HG03025 (cell line): ENCODE data around the gene TMEM176B.
"Not testable (repeated sequence)": the region's sequence is repeated elsewhere in the genome, so short reads cannot be mapped to it uniquely, and the experiment has no call there.

Source experiments
- ATAC-seq: cut with Tn5 transposase; IDR thresholded peaks from one replicate; pipeline ENCODE4 v1.9.1; 2021; ENCODE audit warnings: mild to moderate bottlenecking, moderate library complexity; ENCODE audit not compliant: unreplicated experiment, low FRiP score

The TMEM176B gene

DNA sequence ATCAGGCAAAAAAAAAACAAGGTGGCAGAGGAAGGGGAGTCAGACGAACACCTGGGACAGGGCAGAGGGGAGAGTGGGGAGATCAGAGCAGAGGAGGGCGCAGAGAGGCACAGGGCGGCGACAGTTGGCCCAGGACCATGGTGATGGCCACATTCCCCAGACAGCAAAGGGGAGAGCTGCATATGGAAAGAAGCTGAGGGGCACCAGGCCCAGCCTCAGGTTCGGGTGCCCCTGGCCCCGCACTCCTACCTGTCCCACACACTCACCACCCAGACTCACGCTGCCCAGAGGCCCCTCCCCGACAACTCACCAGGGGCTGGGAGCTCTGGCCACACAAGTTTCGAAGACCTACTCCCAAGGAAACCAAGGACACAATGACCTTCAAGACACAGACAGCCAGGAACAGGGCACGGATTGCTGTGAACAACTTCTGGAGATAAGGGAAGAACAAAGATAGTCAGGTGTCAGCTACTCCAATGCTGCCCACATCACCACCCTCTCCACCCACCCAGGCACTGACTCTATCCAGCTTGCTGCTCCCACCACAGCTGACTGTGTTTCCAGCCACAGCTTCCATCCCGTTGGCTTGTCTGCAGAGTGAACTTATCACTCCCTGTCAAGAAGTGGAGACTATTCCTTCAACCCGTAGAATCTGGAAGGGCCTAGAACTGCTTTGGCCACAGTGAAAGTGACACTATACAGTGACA, 8.3 kb downstream of the TMEM176B start:
- ATAC-seq: no peak

DNA sequence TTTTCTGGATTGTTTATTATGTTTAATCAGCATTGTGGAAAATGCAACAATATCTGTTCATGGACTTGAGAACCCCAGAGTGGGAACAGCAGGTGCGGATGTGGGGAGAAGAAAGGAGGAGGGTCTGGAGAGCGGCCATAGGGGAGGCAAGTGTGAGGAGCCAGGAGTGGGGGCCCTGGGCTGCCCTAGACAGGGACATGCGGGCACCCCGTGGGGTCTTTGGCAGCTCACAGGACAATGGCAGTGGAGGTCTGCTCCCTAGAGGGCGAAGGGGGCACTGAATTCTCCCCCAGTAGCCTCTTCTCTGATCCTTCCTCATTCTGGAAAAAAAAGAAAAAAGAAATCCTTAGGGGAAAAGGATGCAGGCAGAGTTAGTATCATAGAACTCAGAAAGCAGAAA, 8.9 kb downstream of the TMEM176B start:
- ATAC-seq: no peak

DNA sequence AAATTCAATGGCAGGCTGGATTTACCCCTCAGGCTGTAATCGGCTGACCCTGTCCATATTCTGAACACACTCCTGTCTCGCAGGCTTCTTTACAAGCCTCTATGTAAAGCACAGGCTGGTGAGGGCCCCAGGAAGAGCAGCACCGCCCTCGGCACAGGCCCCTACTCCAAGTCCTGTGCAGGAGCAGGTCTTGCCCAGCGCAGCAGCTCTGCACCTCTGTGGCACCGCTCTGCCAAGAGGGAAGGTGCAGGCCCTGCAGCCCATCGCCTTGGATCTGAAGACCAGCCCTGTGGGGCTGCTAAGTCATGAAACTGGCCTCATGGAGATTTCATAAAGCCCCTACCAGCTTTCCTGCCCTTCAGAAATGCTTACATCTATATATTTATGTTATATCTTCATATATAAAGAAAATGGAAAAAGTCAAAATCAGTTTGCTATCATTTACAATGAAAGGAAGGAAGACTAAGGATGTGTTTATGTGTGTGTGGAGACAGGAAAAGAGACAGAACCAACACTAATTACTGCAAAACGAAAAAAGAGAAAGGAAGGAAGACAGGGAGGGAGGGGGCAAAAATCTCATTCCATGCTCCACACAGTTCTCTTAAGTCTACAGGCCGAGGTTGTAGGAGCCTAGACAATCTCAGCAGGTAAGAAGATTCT, 9.6 kb downstream of the TMEM176B start:
- no peak for ATAC-seq

DNA sequence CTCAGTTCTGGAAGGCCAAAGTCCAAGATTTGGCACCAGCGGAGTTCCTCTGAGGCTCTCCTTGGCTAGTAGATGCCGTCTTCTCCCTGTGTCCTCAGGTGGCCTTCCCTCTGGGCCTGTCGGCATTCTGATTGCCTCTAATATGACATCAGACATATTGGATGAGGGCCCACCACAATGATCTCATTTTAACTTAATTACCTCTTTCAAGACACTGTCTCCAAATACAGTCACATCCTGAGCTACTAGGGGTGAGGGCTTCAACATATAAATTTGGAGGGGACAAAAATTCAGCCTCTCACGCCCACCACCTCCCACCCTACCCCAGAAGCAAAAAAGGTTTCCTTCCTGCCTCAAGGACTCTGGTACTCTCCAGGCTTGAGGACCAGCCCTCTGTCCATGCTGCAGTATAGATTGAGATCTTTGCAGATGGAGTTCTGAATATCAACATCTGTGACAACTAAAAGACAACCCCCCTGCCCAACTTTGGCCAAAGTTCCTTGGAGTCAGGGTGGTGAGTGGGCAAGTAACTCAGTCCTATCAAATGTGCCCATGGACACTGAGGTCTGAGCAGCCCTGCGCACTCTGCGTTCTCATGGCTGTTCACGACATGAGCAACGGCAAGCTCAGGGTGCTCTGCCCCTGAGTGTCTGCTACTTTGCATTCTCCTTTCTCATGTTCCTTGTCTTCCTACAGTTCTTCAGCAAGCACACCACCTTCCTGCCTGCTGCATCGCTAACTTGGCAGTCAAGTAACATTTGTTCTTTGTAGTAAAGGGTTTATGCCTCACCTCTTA, 11.5 kb downstream of the TMEM176B start:
- no peak for ATAC-seq

DNA sequence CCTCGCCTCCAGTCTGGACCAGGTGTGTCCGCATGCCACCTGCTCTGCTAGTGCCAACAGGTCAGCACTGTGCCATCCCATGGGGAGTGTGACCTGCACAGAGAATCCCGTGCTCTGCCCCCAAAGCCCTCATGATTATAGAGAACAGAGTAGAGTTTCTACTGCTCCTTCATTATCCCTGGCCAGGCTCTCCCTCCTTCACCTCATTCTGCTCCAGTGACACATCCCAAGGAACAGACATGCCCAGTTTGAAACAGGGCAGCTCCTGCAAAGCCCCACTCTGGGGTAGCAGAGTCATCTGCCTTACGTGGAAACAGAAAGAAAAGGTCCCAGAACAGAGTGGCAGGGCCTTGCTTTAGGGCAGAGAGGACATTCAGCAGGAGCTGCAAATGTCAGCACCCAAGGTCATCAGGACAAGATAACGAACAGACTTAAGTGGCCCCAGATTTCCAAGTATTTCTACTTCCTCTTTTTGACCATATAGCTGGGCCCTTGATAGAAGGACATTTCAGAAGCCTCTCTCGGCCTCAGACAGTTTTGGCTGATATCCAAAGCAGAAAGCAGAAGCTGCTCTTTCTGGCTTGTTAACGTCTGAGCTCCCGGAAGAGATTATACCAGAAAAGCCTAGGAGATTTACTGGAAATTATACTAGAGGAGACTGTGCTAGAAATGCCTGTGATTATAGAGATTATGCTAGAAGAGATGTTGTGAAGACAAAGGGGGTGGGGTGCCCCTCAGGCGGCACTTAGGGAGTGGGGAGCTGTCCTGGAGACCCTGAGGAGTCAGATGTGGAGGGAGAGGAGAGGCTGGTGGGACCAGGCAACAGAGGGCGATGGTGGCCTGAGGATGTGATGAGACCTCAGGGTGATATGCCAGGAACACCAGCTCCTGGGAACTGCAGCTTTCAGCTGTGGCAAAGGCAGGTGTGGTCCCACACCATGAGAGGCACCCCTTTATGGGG, 12.6 kb downstream of the TMEM176B start:
- ATAC-seq: no peak

DNA sequence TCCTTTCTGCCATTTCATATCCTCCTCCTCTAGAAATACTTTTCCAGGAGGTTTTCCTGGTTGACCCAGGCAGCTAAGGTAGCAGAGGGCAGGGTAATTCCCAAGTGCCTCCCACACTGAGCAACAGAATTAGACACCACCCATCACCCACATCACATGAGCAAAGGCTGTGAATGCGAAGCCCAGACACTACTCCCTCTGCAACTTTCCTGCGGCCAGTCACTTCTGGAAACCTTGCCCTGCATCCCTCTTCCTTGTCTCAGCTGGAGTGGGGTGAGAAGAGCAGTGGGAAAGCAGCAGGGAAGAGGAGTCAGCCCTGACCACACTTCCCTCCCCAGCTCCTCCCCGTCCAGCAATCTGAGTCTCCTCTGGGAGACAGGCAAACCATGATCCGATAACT, 15.2 kb downstream of the TMEM176B start:
- ATAC-seq: no peak

DNA sequence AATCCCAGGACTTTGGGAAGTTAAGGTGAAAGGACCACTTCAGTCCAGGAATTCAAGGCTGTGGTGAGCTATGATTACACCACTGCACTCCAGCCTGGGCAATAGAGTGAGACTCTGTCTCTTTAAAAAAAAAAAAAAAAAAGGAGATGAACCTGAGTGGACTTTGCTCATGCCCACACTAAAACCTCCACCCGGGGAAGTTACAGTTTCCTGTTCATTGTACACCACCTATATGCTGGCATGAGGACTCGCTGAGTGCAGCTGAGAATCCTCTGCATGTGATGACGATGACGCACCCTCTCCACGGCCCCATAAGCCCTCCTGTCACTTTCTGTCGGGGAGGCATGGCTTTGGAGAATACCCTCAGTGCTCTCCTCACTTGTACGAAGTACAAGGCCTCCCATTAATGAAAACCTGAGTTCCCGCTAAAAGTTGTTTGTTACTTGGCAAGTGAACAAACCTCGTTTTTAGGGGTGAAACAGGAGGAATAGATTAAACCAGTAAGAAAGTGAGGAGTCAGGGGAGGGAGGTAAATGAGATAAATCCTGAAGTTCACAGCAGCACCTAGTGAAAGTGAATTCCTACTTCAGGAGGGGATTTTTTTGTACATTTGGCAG, 15.9 kb downstream of the TMEM176B start:
- no peak for ATAC-seq

DNA sequence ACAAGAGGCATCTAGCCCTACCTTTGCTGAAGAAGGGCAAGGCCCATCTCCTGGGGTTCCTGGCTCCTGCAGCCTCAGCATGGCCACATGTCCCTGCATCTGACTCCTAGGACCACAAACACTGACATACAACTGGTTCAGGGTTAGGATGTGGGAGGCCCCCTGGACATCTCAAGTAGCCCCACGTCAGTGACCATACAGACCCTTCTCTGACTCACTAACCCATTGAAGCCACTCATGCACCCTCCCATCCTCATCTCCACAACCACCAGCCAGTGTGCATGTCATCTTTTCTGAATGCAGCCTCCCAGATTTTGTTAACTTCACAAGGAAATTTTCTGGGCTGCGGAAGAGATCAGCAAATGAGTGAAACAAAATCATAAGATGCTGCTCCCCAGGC, 18.2 kb downstream of the TMEM176B start:
- no peak for ATAC-seq

DNA sequence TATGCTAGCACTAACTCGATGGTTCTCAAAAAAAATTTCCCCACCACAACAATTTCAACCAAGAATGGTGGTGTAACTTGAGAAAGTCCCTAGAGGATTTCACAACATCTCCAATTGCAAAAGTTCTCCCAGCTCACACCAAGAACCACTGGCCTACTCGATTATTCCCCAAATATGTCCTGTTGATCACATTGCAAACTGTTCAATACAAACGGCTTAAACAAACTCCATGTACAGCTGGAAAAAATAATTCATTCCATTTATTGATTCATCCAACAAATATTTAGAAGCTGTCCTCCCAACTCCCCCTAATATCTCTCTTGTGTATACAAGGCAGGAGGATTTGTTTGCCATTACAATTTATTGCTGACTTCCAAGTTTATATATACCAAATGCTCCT, 19.1 kb downstream of the TMEM176B start:
- no peak for ATAC-seq

DNA sequence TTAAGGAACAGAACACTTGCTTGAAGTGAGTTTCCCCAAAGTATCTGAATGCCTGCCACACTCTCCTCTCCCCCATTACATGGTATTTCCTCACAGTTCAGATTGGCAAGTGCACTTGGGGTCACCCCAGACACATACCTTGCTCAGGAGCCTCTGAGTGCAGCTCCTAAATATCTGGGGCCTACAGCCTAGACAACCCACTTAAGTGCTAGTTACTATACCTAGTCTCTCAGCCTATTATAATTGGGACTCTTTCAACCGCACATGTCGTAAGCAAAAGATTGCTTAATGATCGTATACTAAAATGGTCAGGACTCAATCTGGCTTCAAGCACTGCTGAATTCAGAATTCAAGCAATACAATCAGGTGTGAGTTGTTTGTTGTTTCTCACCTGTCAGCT, 19.9 kb downstream of the TMEM176B start:
- no peak for ATAC-seq

DNA sequence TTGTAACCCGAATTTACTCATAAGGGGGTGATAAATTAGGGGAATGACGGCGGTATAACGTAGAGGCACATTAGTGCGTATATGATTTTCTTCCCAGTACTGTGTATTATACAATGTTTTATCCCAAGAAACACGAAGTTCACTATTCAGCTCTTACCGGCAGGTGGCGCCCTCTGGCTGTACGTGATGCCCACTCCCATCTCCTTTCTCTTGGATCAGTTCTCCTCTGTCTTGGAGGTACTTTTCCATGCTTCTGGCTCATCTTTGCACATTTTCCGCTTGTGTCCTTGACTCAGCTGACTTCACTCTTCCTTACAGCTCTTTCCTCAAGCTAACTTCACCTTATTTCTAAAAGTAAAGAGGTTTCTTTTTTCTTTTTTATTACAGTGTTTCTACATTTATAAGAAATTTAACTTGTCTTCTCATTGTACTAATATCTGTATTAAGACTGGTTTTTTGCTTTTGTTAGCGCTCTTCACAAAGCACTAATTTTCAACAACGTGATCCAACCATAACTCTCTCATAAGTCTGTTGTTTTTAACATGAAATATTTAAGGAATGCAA, 21.3 kb downstream of the TMEM176B start:
- no peak for ATAC-seq

DNA sequence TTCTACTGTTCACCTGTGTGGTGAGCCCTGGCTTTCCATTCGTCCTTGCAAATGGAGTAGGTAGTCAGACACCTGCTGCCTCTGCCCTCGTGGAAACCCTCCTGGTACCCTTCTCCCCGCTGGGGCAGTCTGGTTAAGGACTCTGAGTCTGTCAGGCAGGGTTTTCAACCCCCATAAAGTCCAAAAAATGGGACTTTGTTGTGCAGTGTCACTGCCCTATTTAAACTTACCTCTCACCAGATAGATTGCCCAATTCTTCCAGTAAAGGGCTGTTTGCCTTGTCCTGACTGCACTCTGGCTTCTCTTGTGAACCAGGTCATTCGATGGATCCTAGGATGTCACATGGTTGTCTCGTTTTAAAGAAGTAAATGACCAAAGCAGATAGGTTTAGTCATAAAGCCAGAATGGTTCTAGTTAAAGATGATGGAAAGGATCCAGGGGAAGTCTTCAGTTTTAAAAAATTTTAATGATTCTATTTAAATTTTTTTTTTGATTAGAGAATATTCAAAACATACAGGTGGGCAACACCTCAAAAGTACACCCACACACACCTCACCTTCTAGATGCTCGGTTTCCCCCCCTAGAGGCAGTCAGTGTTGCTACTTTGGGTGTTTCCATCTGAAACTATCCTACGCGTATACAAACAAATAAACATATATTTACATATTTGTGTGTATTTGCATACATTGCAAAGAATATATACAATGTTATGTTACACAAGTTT, 22.0 kb downstream of the TMEM176B start:
- ATAC-seq: no peak

DNA sequence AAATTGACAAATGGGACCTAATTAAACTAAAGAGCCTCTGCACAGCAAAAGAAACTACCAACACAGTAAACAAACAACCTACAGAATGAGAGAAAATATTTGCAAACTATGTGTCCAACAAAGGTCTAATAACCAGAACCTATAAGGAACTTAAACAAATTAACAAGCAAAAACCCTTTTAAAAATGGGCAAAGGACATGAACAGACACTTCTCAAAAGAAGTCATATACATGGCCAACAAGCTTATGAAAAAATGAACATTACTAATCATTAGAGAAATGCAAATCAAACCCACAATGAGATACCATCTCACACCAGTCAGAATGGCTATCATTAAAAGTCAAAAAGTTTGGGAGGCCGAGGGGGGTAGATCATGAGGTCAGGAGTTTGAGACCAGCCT, 26.0 kb downstream of the TMEM176B start:
- ATAC-seq: not testable (repeated sequence)

DNA sequence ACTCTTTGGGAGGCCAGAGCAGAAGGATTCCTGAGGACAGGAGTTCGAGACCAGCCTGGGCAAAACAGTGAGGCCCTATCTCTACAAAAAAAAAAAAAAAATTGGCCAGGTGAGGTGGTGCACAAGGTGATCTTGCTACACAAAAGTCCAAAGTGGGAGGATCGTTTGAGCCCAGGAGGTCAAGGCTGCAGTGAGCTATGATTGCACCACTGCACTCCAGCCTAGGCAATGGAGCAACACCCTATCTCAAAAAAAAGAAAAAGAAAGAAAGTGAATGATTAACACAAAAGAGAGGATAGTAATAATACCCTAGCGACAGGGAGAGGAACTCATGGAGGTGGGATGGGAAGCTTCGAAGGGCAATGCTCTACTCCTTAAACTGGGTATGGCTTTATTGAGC, 30.4 kb downstream of the TMEM176B start:
- no peak for ATAC-seq

DNA sequence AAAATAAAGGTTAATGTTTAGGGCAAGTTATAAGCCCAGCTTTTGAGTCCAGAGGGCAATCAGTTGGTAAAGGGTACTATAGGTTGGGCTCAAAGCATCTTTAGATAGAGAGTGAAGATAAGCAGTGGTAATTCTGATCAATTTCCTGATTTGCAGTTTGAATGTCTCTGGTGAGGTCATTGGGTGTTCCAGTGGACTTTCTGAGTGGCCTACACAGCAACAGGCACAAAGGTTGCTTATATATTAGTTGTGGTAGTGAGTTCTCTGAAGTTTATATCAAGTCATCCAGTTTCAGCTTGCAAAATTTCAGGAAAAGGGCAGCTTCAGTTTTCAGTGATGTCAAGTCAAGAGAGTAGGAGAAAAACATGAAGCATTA, 33.8 kb downstream of the TMEM176B start:
- no peak for ATAC-seq

DNA sequence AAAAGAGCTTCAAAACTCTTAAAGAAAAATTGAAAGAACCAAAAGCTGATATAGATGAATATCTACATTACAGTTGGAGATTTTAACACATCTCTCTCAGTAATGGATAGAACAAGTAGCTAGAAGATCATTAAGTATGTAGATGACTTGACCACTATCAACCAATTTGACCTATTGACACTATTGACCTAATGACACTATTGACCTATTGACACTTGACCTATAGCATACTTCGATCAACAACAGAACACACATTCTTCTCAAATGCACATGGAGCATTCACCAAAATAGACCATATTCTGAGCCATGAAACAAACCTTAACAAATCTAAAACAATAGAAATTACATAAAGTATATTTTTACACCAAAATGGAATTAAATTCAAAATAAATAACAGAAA, 40.7 kb downstream of the TMEM176B start:
- ATAC-seq: no peak

DNA sequence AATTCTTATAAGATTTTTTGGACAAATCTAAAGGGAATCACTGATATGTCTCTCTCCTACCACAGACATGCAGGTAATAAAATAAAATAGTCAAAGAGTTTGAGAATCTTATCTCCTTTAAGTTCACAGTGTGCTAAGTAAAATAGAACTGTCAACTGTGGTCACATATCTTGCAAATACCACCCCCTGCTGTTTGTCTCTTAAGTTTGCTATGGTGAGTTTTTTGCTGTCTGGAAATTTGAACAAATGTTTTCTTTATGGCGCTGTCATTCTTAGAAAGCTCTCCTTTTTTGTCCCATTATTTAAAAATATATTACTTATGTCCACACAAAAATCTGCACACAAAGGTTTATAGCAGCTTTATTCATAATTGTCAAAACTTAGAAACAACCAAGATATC, 43.3 kb downstream of the TMEM176B start:
- no peak for ATAC-seq

DNA sequence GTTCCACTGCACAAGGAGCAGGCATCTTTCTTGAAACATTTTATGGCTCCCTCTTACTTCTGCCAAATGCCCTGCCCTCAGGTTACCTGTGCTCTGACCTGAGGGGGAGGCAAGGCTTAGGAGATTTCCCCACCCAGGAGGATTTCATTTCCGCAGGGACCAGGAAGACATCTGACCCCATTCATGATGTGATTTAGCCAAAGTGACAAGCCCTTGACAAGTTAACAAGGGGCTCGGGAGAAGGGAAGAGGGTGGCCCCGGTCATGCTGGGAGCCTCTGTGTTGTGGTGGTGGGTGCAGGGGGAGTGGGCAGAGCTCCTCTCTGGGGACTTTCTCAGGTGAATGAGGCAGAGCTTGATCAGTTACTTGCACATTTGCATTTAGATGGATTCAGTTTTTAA, 44.0 kb downstream of the TMEM176B start:
- no peak for ATAC-seq

DNA sequence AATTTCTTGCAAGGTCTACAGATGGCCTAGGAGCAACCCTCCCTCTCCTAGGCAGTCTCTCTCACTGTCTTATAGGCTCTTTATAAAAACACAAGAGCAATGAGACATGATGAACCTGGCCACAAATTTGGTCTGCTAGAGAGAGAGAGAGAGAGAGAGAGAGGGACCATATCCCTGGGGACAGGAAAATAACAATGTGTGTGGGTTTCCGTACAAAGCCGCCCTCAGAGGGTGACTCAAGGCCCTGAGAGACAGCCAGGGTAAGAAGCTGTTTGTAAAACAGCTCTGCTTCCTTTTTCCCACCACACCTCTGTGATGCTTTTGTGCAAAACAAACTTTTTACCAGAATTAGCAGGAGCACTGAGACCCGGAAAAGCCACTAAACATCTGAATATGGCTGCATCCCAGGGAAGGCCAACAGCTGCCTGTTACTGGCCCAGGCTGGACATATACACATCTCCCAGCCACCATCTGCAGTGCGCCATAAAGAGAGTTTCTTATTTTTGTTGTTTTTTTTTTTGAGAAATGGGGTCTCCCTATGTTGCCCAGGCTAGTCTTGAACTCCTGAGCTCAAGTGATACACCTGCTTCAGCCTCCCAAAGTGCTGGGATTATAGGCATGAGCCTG, 44.6 kb downstream of the TMEM176B start:
- no peak for ATAC-seq
